ENCODE results near the gene EFCAB7. TPM values are rescaled to one million over a fixed set of nuclear protein-coding genes. Genes with fewer than 3 reads are reported as not detected.

Gene EFCAB7
- total and polyA plus RNA-seq, 9 donors: 6.5 to 26.3 (median 8.2) TPM

- Histone ChIP-seq H3K4me1 (ENCODE audit: insufficient read depth) (peaks cover 11% of the 10 kb centered on the region), H3K36me3 (no peaks in the 10 kb centered on the region), H3K9me3 (no peaks in the 10 kb centered on the region), H3K4me3 (no peak overlapping the region), H3K27ac (no peak overlapping the region), H3K27me3 (no peaks in the 10 kb centered on the region)
- 94 to 96% (median 95%) methylated on average over 5 of the region's 5 CpGs for WGBS, 3 donors
- no peak for DNase-seq
- TF ChIP-seq POLR2A (IDR thresholded peaks at IDR 0.05): no peak
- intact Hi-C loops (cut with DNase I): no loop called here
Measured at GRCh38 chr1:63620671-63621070, 97.3 kb downstream of the EFCAB7 start.

- Histone ChIP-seq H3K4me1 (ENCODE audit: insufficient read depth) (peaks cover 11% of the 10 kb centered on the region), H3K36me3 (no peaks in the 10 kb centered on the region), H3K4me3 (no peak overlapping the region), H3K27ac (no peak overlapping the region), H3K27me3 (no peaks in the 10 kb centered on the region), H3K9me3 (no peaks in the 10 kb centered on the region)
- intact Hi-C loops (cut with DNase I): no loop called here
- no peak for DNase-seq
- 55 to 87% (median 80%) methylated on average over 3 of the region's 3 CpGs for WGBS, 3 donors
- no peak for TF ChIP-seq EP300 (IDR thresholded peaks at IDR 0.05)
- no peak for TF ChIP-seq POLR2A (IDR thresholded peaks at IDR 0.05)
- no peak for TF ChIP-seq CTCF (IDR thresholded peaks at IDR 0.05)
Measured at GRCh38 chr1:63621075-63621474, 97.8 kb downstream of the EFCAB7 start.

- DNase-seq: no peak
- Histone ChIP-seq H3K4me1 (ENCODE audit: insufficient read depth) (peaks cover 11% of the 10 kb centered on the region), H3K27ac (no peak overlapping the region)
Measured at GRCh38 chr1:63621698-63622097, 98.4 kb downstream of the EFCAB7 start.

More at GRCh38 chr1:63621698-63622097, 98.4 kb downstream of the EFCAB7 start:
- intact Hi-C loops (cut with DNase I): no loop called here
- no peak overlapping the region for H3K4me3 ChIP-seq
- no peaks in the 10 kb centered on the region for H3K36me3 ChIP-seq
- TF ChIP-seq POLR2A (IDR thresholded peaks at IDR 0.05): no peak
- no peak for TF ChIP-seq EP300 (IDR thresholded peaks at IDR 0.05)
- TF ChIP-seq CTCF (IDR thresholded peaks at IDR 0.05): no peak
- H3K27me3 ChIP-seq: no peaks in the 10 kb centered on the region
- no peaks in the 10 kb centered on the region for H3K9me3 ChIP-seq
- 13 to 22% (median 20%) methylated on average over 6 of the region's 6 CpGs for WGBS, 3 donors

Small RNA genes lying within 50 kb of the gene (small RNA-seq; reads per million reads assigned to genes)
- gene RF02105 (not detected), gene RF02106 (not detected), gene RF02107 (not detected), gene RF02108 (not detected), gene RF02109 (not detected), gene RF02110 (not detected), gene RN7SL488P (not detected), gene RNU7-123P (not detected)

Other genes with a start within 250 kb of the EFCAB7 start
- gene FOXD3, start 201.0 kb upstream of the EFCAB7 start, total RNA-seq: under 1 TPM in 4 of 7 donors, not detected in 3; 0.37 to 0.79 (median 0.53) TPM
- gene FOXD3, start 201.0 kb upstream of the EFCAB7 start, polyA plus RNA-seq: under 1 TPM; 0.20 to 0.21 TPM
- gene ALG6, start 155.9 kb upstream of the EFCAB7 start, total RNA-seq: 10 to 100 TPM in 3 of 7 donors, 1 to 10 TPM in 4; 8.1 to 11.8 (median 9.1) TPM
- gene ALG6, start 155.9 kb upstream of the EFCAB7 start, polyA plus RNA-seq: 10 to 100 TPM in 1 of 2 donors, 1 to 10 TPM in 1; 6.6 to 14.2 TPM
- gene ITGB3BP, start 300 bp upstream of the EFCAB7 start, total RNA-seq: 10 to 100 TPM; 10.7 to 32.1 (median 22.3) TPM
- 10 to 100 TPM; 13.8 to 26.6 TPM for gene ITGB3BP, start 300 bp upstream of the EFCAB7 start, polyA plus RNA-seq
- 10 to 100 TPM; 41.2 to 87.3 (median 50.4) TPM for gene PGM1, start 69.9 kb downstream of the EFCAB7 start, total RNA-seq
- gene PGM1, start 69.9 kb downstream of the EFCAB7 start, polyA plus RNA-seq: 100 to 1,000 TPM in 1 of 2 donors, 10 to 100 TPM in 1; 33.5 to 105 TPM

Data from ovary (tissue), 9 donors.